ENCODE data around the gene CST9.

DNA sequence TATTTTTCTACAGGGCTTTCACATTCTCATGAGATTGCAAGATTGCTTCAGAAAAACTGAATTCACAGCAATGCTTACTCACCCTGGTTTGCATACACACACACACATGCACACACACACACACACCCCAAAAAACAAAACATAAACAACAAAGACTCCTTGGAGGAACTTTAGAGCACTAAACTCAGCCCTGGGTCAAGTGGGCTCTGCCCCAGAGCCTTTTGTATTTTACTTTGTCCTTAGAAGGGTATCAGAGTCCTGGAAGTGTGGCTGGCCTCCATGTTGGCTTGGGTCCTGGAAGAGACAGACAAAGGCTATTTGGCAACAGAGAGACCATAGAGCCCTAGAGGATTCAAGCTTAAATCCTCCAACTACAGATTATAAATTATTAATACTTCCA, 8.0 kb upstream of the CST9 start:
- TF ChIP-seq, protein P1, sequence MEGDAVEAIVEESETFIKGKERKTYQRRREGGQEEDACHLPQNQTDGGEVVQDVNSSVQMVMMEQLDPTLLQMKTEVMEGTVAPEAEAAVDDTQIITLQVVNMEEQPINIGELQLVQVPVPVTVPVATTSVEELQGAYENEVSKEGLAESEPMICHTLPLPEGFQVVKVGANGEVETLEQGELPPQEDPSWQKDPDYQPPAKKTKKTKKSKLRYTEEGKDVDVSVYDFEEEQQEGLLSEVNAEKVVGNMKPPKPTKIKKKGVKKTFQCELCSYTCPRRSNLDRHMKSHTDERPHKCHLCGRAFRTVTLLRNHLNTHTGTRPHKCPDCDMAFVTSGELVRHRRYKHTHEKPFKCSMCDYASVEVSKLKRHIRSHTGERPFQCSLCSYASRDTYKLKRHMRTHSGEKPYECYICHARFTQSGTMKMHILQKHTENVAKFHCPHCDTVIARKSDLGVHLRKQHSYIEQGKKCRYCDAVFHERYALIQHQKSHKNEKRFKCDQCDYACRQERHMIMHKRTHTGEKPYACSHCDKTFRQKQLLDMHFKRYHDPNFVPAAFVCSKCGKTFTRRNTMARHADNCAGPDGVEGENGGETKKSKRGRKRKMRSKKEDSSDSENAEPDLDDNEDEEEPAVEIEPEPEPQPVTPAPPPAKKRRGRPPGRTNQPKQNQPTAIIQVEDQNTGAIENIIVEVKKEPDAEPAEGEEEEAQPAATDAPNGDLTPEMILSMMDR (IDR thresholded peaks at IDR 0.05; ENCODE audit: poor library complexity) = no peak
- TF ChIP-seq EZH2 (IDR thresholded peaks at IDR 0.05; ENCODE audit: borderline replicate concordance) = no peak

Measured in hepatocyte (in vitro differentiated cells).